HG03103 (cell line): ENCODE data around the gene KCNQ2.
"Not testable (repeated sequence)": the region's sequence is repeated elsewhere in the genome, so short reads cannot be mapped to it uniquely, and the experiment has no call there.

Experiments
- ATAC-seq: cut with Tn5 transposase; IDR thresholded peaks from one replicate; pipeline ENCODE4 v1.9.1; 2021; ENCODE audit warnings: low read depth; ENCODE audit not compliant: unreplicated experiment

Gene KCNQ2

DNA sequence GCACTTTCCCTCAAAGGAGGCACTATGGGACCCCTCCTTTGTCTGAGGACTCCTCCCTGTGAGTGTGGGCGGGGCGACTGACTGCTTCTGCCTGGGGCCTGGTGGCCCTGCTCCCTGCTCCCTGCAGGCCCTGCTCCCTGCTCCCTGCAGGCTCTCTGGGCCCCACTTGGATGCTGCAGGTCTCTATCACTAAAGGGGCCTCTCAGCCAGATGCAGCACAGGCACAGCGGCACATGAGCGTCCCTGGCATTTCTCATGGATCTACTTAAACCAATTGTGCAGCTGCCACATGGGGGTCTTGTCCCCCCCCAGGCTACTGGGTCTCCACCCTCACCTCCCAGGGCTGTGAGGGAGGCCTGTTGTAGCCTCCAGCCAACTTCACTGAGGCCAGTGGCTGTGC, 18.6 kb upstream of the KCNQ2 start:
- no peak for ATAC-seq

- no peak for ATAC-seq
These were observed 18.0 kb upstream of the KCNQ2 start for GRCh38 chr20:63490416-63490815.

GRCh38 chr20:63488315-63489251, 16.1 kb upstream of the KCNQ2 start:
- ATAC-seq = no peak

- no peak for ATAC-seq
These were observed 15.4 kb upstream of the KCNQ2 start for GRCh38 chr20:63487781-63488241.

- ATAC-seq = no peak
These were observed 14.8 kb upstream of the KCNQ2 start for GRCh38 chr20:63487116-63487764.

DNA sequence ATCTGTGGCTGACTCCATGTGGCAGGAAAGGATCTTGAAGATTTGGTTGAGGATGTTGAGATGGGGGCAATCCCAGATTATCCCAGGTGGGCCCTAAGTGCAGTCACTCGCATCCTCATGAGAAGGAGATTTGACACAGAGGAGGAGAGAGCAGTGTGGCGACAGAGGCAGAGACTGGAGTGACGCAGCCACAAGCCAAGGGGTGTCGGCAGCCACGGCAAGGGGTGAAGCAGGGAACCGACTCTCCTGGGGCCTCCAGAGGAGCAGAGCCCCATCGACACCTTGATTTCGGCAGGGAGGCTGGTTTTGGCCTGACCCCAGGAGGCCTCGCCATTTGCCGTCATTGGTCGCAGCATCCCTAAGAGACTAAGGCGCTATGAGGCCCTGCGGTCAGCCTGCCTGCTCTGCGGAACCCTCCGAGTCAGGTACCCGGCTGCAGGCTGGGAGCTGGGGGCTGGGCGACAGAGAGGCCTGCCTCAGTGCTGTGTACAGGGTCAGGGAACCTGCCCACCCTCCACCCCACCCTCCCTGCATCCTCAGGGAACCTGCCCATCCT, 13.9 kb upstream of the KCNQ2 start:
- ATAC-seq = no peak

GRCh38 chr20:63484651-63485403, 12.4 kb upstream of the KCNQ2 start:
- no peak for ATAC-seq

DNA sequence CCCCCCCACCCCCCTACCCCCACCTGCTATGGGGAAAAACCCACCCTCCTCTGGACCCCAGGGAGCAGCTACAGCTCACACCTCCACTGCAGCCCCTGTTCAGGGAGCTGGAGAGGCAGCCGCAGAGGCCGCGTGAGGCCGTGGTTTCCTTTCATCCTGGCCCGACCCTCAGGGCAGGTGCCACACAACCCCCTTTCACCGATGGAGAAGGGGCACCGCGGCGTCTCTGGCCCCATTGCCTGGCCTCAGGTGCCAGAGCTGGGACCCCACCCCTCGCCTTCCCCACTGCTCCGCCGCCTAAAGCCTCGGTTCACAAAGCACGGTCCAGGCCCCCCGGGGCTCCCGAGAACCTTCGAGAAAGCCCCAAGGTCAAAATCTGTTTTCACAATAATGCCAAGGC, 11.8 kb upstream of the KCNQ2 start:
- ATAC-seq = no peak

DNA sequence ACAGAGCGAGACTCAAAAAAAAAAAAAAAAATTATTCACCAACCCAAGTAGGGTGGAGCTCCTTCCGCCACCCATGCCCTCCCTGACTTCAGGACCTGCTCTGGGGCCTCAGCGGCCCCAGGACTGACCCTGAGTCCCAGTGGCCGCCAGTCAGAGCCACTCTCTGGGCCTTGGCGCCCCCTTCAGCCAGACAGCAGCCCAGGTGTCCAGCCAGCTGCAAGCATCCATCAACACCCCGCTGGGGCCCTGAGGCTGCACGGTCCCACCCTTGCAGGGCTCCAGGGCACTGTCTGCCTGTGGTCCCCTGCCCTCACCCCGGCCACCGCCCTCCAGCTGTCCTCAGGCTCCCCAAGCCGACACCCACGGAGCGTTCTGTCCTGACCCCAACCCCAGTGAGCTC, 11.4 kb upstream of the KCNQ2 start:
- ATAC-seq = no peak

DNA sequence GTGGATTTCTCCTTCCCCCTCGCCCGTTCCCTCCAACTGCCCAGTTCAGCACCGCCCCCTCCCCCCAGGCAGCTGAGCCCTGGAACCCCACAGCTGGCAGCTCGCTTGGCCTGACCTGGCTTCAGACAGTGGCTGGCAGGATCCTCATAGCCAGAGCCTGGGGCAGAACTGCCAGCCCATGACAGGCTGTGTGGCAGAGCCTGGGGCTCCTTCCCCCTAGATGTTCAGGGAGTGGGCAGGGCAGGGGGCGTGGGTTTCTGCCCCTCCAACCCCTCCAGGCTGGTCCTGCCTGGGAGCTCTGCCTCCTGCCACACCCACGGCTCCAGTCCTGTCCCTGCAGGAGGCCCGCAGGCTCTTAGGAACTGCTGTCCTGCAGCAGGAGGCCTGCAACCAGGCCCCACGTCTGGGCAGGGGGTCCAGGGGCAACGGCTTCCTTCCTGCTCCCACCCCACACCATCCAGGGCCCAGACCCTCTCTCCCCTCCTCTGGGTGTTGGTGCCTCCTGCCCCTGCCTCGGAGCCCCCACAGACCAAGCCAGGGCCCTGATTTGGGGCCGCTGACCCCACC, 9.6 kb upstream of the KCNQ2 start:
- no peak for ATAC-seq

DNA sequence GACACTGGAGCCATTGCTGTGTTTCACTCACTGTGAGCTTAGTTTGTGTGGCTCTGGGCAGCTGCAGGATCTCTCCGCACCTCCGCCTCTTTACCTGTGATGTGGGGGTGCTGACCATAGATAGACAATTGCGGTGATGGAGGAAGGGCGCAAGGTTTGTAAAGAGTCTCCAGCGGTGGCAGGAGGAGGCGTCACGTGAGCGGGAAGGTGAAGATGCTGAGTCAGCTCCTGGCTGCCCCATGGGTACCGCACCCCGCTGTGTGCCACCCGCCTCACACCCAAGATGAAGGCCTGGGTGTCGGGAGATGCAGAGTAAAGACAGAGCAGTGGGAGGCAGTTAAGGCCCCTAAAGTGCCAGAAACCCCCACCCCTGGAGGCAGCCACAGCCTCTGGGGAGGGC, 9.0 kb upstream of the KCNQ2 start:
- no peak for ATAC-seq

DNA sequence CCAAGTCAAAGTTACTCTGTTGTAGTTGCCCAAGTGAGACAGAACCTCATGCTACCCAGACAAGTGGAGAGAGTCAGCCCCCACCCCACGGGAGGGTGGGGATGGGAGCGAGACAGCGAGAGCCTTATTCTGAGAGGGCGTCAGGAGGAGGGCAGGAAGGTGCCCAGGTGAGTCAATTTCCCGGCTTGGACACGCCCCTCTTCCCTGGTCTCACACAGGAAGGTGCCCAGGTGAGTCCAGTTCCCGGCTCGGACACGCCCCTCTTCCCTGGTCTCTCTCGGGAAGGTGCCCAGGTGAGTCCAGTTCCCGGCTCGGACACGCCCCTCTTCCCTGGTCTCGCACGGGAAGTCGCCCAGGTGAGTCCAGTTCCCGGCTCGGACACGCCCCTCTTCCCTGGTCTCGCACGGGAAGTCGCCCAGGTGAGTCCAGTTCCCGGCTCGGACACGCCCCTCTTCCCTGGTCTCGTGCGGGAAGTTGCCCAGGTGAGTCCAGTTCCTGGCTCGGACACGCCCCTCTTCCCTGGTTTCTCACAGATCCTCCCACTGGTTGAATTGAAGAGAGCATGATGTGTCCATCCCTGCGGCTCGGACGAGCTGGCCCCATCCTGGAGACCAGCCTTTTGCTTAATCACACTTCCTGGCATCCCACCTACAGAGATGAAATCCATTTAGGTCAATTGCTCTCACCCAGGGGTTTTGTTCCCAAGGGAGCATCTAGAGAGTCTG, 7.4 kb upstream of the KCNQ2 start:
- not testable (repeated sequence) for ATAC-seq

DNA sequence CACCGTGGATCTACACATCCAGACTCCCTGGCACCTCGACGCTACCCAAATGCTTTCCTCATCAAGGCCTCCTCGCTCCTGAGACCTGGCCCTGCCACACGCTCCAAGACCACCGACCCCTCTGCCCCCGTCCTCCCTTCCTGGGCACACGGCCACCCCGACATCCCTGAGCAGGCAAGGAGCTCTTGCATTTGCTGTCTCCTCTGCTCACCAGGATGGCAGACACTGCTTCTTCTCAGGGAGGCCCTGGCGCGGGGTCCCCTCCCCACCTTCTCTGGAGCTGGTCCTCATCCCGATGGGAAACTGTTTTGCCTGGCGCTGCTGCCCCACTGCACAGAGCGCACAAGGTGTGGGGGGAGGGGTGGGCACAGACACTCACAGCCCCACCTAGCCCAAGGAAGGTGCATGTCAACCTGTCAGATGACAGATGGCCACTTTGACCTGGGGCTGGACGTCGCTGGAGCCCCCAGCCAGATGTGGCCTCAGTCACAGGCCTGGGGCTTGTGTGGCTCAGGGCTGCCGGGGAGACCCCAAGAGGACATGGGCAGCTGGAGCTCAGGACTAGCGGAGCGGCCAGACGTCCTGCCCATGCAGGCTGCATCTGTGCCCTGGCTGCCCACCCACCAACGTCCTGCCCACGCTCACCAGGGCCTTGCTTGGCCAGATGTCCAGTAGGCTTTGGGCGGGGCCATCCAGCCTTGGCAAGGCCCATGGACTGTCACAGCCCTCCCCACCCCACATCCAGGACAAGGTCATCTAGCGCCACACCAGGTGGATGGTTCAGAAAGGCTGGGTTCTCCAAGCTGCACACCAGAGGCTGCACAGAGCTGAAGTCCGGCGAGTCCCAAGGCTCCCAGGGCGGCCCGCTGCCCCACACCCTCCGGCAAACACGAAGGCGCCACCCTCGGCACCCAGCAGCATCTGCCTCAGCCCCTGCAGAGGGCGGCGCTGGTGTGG, 6.2 kb upstream of the KCNQ2 start:
- no peak for ATAC-seq

DNA sequence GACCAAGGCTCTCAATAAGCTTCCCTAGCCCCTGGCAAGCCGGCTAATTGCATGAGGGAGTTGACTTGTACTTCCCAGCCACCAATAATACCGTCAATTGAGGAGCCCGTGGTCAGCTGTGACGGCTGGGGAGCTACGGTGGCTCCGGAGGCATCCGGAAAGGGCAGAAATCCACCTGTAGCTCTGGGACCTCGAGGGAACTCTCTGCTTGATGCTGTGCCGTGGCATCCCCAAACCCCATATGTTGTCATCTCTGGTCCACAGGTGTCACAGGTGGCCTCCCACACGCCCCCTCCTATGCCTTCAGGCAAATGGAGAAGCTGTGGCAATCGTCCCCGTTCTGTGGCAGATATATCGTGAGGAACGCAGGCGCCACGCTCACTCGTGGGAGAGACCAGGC, 5.5 kb upstream of the KCNQ2 start:
- no peak for ATAC-seq

DNA sequence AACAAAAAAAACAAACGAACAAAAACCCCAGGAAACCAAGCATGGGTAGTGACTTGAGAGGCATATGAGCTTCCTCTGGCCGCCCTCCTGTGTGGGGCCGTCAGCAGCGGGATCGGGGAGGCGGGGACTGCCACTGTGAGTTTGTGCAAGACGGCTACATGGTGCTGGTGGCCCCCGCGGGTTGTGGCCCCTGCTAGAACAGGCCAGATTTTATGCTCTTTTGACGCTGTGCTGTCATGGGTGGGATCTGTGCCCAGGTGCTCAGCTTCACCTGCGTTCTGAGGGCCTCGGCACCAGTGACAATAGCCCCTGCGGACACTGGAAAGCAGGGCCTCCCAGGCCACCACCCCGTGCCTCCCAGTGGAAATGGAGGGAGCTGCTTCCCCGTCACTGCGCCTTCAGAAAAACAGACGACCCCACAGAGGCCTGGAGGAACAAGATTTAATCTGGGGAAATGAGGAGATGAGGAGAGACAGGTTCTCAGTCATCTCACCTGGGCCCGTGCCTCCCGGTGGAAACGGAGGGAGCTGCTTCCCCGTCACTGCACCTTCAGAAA, 4.7 kb upstream of the KCNQ2 start:
- no peak for ATAC-seq

- no peak for ATAC-seq
These were observed 2.8 kb upstream of the KCNQ2 start for GRCh38 chr20:63475209-63475608.

- no peak for ATAC-seq
These were observed 1.3 kb upstream of the KCNQ2 start for GRCh38 chr20:63473555-63474449.
